HG02763 (cell line): ENCODE results near the gene MRTFB.

ENCODE experiments used
- ATAC-seq: cut with Tn5 transposase; IDR thresholded peaks from one replicate; pipeline ENCODE4 v1.9.1; 2021; ENCODE audit warnings: mild to moderate bottlenecking, moderate library complexity; ENCODE audit not compliant: unreplicated experiment

Gene MRTFB

DNA sequence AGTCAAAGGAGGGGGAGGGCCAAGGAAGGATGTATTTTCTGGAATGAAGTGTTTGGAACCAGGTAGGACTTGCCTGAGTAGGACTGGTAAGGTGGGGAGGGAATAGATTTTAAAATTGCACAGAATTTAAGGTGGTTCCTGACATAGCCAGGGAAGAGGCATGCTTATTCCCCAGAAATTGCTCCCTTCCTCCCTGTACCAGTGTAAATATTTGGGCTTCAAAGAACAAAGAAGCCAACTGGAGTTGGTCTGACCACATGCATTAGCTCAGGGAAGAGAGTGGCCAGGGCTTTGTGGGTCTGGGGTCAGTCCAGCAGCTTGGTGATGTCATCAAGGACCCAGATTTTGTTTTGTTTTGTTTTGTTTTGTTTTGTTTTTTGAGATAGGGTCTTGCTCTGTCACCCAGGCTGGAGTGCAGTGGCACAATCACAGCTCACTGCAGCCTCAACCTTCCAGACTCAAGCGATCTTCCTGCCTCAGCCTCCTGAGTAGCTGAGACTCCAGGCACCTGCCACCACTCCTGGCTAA, 9.3 kb upstream of the MRTFB start:
- ATAC-seq: no peak

DNA sequence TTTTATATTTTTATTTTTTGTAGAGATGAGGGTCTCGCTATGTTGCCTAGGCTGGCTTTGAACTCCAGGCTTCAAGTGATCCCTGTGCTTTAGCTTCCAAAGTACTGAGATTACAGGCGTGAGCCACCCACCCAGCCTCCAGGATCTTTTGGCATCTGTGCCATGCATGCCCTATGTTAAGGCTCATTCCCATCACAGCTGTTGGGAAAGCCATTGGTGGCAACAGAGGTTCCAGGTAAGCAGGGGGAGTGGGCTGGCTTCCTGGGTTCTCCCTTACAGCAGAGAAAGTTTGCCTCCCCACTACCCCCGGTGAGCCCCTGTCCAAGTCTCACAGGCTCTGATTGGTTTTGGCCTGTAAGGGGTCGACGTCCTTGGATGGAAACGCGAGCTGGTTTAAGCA, 8.9 kb upstream of the MRTFB start:
- ATAC-seq: no peak

DNA sequence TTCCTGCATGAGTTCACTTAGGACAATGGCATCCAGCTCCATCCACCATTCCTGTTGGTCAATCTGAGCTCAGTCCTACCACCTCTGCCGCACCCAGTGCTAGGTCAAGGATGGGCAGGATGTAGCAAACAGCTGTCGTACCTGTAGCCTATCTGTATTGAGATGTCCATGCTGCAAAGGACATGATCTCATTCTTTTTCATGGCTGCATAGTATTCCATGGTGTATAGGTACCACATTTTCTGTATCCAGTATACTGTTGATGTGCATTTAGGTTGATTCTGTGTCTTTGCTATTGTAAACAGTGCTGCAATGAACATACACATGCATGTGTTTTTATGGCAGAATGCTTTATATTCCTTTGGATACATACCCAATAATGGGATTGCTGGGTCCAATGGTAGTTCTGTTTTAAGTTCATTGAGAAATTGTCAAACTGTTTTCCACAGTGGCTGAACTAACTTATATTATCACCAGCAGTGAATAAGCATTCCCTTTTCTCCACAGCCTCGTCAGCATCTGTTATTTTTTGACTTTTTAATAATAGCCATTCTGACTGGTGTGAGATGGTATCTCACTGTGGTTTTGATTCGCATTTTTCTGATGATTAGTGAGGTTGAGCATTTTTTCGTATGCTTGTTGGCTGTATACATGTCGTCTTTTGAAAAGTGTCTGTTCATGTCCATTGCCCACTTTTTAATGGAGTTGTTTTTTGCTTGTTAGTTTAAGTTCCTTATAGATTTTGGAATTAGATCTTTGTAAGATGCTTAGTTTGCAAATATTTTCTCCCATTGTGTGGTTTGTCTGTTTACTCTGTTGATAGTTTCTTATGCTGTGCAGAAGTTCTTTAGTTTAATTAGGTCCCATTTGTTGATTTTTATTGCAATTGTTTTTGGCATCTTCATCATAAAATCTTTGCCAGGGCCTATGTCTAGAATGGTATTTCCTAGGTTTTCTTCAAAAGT, 7.2 kb upstream of the MRTFB start:
- ATAC-seq: no peak

DNA sequence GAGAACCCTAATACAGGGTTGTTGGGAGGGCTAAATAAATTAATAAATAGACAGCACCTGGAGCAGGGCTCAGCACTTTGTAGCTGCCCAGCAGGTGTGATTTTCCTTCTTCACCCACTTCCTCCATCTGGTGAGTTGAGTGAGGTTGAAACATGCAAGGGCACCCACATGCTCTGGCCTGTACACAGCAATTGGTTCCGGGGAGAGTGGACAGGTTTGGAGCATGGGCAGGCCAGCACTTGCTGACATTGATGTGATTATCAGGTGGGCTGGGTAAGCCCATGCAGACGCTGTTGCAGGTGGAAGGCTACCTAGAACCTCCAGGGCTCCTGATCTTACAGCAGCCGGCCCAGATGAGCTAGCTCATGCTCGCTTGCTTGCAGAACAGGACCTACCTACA, 1.3 kb upstream of the MRTFB start:
- no peak for ATAC-seq

DNA sequence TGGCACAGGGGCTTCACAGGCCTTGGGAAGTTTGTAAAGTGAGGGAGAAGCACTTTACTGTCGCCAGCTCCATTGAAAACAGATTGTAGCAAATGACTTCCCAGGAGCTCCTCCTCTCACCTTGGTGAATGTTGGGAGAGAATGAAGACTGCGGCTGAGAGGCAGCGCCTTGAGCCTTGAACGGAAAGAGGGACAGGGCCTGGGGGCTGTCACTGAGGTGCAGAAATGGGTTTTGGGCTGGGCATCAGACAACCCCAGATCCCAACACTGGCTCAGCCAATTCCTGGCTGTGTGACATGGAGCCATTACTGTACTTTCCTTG, 603 bp upstream of the MRTFB start:
- peak; percentile 2 for ATAC-seq

DNA sequence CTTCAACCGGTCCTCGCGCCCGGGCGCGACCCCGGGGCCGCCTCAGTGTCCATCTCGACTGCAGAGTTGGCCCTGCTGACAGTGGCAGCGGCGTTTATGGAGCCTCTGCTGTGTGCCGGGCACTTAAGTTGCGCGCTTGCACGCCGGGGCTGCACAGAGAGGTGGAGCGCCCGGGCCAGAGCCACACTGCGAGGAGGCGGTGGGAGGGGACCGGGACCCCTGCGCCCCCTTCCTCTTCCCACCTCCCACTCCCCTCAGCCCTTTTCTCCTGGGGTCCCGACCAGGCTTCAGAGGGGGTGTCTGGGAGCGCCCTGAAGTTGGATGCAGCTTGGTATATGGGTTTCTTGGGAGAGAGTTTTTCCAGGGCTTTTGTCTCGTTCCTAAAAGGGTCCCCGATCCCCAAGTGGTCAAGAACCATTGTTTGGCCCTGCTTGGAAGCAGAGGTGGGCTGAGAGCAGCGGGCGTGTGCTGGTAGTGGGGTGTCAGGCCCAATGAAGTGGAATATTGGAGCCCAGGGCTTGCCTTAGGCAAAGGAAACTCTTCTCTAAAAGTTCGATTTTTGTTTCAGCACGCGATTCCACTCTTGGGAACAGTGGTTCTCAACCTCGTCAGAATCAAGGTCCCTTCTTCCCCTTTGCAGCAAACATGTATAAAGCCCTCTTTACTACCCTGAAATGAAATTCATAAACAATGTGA, 605 bp downstream of the MRTFB start:
- ATAC-seq: peak; percentile 19

DNA sequence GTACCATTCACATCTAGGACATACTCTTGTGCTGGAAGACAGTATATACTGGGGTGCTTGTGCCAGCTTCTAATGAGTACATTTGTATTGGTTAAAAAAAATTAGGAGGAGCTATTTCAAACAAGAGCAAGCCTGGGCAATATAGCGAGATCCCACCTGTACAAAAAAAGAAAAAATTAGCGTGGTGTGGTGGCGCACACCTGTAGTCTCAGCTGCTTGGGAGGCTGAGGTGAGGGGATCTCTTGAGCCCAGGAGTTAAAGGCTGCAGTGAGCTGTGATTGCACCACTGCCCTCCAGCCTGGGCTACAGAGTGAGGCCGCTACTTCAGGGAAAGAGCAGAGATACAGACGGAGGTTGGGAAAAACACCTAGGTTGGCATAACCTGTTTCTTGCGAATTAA, 1.2 kb downstream of the MRTFB start:
- ATAC-seq: no peak

DNA sequence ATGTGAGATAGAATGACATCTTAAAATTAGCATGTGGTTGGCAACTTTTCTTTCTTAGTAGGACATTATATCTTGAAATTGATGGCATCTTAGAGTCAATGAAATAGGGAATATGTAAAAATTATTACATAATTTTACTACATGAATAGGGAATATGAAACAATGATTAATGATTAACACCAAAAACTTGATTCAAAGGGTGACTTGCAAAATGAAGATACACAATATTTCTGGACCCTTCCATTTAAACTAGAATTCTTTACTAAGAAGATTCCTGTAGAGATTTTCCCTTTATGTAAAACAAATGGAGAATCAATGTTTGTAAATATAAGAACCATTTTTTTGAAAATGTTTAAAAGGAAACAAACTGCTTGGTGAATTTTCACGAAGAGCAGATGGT, 3.4 kb downstream of the MRTFB start:
- no peak for ATAC-seq

DNA sequence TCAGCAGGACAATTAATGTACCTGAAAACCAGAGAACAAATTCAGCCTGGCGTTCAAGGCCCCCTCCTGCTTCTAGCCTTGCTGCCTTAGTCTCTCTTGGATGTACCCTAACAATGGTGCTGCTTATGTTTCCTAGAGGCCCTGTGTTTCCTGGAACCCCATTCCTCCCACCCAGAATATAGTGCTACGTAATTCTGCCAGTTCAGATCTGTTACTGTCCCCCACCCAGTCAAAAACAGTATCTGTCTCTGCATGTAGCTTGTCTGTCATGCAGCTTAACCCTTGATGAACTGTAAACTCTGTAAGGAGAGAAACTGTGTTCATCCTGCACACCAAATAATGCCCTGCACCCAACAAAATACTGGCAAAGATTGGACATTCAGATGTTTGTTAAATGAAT, 6.8 kb downstream of the MRTFB start:
- no peak for ATAC-seq

DNA sequence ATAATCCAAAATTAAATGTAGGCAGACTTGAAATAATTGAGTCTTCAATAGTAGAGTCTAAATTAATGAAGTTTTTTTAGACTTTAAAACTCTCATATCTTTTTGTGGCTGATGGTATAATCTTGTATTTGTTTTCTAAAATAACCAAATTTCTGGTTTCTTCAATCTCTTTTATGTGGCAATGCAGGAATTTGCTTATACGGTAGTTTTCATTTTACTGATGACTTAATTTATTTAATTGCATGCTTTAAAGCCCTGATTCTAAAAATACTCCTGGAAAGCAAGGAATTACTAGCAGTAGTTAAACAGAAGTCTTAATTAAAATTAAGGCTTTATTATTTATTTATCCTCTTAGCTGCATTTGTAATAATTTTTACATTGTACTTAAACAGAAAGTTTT, 15.4 kb downstream of the MRTFB start:
- ATAC-seq: no peak

DNA sequence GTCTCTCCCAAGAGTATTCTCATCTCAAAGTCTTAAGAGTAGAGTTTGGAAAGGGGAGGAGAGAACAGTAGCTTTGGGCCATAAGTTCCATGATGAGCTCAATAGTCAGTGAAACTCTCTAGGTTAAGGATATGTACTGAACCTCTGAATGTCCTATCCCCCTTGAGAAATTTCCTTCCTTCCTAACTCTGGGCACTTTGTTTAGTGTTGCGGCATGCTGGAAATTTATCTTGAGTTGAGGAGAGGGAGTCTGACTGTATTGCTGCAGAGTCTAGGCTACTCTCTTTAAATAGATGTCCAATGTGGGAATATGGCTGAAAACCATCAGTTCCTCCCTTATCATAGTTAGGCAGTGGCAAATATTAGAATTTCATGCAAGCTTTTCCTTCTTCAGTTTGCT, 16.1 kb downstream of the MRTFB start:
- ATAC-seq: no peak

DNA sequence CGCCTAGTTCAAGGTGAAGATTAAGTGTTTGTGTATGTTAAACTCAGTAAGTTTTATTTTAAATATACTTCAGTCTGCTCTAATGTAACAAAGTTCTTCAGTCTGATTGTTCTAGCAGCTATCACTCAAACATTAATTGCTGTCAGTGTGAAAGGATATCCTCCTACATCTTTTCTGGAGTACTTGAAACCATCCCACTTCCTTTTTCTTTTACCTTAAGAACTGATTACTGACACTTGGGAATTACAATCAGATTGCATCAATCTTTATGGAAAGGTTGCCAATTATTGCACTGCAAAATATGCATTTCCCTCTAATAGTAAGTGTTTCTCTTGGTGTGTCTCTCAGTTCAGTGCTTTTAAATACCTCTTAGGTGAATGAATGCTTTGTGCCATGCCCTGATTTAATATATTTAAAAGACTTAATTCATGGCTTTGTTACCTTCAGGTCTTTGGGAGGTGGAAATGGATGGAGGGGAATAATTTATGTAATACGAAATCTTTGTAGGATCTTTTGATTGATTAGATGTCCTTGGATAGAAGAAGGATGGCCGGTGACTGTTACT, 16.6 kb downstream of the MRTFB start:
- ATAC-seq: no peak

DNA sequence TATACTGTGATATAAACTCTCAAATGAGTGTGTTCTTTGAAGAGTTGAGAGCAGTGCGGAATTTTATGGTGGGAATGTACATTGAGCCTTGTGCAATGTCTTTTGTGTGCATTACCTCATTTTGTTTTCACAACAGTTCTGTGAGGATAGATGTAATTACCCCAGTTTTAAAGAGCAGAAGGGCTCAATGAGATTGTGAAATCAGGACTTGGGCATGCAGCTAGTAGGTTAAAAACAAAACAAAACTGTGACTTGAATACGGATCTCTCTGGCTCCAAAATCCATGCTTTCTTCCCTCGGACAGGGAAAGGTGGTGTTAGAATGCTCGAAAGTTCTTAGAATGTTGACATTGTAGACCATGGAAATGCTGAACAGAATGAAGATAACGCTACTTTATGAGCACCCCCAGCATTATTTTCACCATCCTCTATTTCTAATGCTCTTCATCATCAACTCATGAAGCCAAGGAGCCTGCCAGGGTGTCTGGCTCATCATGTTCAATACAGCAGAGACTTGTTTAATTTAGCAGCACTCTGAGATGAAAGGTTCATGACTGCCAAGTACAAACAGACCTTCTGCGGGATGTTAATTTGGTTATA, 17.1 kb downstream of the MRTFB start:
- ATAC-seq: no peak

DNA sequence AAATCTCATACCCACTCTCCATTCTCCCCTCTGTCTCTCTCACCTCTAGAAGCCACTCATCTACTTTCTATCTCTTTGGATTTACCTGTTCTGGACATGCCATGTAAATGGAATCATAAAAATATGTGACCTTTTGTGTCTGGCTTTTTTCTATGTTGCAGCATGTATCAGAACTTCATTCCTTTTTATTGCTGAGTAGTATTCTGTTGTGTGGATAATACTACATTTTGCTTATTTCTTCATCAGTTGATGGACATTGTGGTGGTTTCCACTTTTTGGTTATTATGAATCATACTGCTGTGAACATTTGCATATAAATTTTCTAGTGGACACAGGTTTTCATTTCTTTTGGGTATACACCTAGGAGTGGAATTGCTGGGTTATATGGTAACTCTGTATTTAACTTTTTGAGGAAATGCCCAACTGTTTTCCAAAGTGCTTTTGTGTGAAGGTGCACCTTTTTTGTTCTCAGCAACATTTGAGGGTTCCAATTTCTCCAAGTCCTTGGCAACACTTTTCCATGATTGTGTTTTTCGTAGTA, 18.2 kb downstream of the MRTFB start:
- no peak for ATAC-seq

DNA sequence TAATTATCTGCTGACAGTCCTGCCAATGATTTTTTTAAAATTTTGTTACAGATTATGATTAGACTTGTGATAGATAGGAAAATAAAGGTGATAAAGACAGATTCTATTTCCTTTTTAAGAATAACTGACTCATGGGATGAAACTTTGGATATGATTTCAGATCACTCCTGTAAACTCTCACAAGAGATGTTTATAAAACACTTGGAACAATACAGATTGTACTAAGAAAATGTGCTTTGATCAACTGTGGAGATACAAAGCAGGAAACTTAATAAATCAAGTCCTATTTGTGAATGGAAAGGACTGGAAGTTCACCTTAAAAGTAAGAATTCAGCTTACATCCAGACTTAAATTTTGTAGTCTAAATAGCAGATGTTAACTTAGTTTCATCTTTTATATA, 21.4 kb downstream of the MRTFB start:
- no peak for ATAC-seq

DNA sequence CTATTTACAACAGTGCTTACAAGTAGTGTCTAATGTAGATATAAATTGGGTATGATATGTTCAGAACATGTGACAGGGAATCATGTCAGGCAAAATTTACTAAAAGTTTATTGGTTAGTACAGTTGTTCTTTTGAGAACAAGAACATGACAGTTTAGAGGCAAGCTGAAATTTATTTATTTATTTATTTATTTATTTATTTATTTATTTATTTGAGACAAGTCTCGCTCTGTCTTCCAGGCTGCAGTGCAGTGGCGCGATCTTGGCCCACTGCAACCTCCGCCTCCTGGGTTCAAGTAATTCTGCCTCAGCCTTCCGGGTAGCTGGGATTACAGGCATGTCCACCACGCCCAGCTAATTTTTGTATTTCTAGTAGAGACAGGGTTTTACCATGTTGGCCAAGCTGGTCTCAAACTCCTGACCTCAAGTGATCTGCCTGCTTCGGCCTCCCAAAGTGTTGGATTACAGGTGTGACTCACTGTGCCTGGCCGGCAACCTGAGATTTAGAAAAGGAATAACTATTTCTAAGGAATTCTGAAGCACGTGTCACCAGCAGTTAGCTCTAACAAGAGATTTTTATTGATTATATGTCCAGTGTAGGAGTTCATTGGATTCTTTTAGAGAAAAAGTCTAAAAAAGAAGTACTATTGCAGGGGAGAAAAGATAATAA, 24.9 kb downstream of the MRTFB start:
- no peak for ATAC-seq

DNA sequence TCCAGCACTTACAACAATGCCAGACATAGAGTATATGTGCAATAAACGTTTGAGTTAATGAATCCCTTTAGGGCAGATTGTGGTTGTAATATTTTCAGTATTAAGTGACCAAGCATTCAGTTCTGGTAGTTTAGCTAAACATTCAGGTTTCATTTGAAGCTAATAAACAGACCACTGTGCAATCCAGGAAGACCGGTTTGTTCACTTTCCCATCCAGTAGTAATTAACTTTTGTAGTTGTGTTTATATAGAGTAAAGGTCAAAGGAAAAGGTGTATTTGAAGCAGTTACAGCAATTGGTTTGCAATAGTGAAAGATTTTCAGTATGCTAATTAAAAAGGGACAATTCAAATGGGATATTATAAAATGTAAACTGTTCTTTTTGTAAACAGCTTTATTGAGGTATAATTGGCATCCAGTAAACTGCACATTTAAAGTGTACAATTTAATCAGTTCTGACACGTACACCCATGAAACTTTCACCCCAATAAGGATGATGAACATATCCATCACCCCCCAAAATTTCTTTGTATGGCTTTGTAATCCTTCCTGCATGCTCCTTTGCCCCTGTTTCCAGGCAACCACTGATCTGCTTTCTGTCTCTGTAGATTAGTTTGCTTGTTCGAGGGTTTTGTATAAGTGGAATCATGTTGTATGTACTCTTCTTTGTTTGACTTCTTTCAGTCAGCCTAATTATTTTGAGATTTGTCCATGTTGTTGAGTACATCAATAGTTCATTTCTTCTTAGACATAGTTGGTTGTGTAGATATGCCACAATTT, 26.3 kb downstream of the MRTFB start:
- ATAC-seq: no peak

DNA sequence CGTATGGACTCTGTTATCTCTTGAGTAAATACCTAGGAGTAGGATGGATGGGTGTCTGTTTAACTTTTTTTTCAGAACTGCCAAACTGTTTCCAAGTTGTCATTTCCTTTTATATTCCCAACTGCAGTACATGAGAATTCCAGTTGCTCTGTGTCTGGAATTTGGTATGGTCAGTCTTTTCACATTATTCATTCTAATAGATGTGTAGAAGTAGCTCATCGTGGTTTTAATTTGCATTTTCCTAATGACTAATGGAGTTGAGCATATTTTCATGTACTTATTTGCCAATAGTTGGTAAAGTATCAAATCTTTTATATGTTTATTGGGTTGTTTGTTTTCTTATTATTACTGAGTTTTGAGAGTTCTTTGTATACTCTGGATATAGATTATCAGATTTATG, 27.0 kb downstream of the MRTFB start:
- no peak for ATAC-seq

DNA sequence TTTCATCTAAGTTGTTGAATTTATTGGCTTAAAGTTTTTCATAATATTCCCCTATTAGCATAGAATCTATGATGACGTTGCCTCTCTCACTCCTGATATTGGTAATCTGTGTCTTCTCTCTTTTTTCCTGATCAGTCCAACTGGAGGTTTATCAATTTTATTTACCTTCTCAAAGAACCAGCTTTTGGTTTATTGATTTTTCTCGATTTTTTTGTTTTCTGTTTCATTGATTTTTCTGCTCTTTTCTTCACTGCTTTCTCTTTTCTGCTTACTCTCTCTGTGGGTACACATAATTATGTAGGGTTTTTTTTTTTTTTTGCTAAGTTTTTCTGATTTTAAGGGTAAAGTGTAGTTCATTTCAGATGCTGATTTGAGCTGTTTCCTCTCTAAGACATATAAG, 29.7 kb downstream of the MRTFB start:
- no peak for ATAC-seq

DNA sequence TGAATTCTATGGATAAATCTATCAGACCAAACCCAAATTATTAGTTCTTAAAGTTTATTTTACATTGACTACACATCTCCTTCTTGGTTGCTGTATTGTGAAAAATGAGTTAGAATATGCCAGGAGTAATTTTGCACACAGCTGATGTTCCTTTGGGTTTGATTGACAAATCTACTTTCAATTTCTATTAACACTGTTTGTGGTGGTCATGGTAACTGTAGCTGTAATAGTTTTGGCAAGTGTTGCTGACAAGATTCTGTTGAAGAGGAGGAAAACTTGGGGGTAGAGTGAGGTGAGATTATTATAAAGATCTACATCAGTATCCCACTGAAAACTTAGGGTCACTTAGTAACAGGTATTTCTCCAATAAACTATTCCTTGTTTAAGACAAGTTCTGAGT, 30.3 kb downstream of the MRTFB start:
- no peak for ATAC-seq
